ENCODE data around the gene PEX26. TPM values are rescaled to one million over a fixed set of nuclear protein-coding genes. Genes with fewer than 3 reads are reported as not detected.
A peak's percentile ranks its signal among the peaks of the same experiment; 100 is the strongest.

The PEX26 gene
- total RNA-seq, 1 donor from 2014 or later, result 50.1 TPM

DNA sequence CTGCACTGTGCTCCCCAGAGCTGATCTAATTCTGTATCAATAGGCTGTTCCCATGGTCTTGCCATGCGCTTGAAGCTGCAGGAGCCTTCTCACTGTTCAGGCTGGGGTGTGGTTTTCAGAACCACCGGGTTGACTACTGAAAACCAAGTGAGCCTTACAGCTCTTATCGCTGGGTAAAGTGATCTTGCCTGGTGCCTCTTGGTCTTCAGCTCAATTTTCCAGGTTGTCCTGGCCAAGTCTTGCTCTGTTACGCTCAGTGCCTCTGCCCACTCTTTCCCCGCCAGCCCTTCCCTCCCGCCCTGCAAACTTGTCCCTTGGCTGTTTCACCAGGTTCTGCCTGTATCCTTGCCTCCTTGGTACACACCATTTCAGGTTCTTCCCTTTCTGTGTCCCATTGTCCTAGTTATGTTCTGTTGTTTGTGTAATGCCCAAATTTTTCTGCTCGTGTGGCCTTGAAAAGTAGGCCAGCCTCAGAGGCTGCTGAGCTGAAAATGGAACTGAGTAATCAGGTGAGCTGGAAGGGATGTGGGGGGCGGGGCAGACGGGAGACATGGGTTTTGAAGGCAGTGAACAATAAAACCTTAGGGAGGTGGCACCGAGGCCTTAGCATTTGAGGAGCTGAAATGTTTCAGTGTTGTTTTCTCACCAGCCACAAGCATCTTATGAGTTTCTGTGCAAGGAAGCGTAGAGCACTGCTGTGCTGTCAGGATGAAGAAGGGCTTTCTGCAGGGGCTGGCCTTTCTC lies 11.2 kb downstream of the PEX26 start:
- DNase-seq (ENCODE audit: low spot score, unreplicated experiment), result no peak
- peaks cover 10% of the 10 kb centered on the region for H3K36me3 Mint-ChIP-seq (ENCODE audit: insufficient read depth)
- H3K27ac Mint-ChIP-seq, result no peak overlapping the region
- H3K9me3 Mint-ChIP-seq (ENCODE audit: low read depth), result no peaks in the 10 kb centered on the region
- H3K4me1 Mint-ChIP-seq (ENCODE audit: low read depth), result peaks cover 4% of the 10 kb centered on the region
- H3K4me3 Mint-ChIP-seq (ENCODE audit: low read depth), result no peak overlapping the region
- TF ChIP-seq, protein P1, sequence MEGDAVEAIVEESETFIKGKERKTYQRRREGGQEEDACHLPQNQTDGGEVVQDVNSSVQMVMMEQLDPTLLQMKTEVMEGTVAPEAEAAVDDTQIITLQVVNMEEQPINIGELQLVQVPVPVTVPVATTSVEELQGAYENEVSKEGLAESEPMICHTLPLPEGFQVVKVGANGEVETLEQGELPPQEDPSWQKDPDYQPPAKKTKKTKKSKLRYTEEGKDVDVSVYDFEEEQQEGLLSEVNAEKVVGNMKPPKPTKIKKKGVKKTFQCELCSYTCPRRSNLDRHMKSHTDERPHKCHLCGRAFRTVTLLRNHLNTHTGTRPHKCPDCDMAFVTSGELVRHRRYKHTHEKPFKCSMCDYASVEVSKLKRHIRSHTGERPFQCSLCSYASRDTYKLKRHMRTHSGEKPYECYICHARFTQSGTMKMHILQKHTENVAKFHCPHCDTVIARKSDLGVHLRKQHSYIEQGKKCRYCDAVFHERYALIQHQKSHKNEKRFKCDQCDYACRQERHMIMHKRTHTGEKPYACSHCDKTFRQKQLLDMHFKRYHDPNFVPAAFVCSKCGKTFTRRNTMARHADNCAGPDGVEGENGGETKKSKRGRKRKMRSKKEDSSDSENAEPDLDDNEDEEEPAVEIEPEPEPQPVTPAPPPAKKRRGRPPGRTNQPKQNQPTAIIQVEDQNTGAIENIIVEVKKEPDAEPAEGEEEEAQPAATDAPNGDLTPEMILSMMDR (IDR thresholded peaks at IDR 0.05; ENCODE audit: unreplicated experiment), result no peak
- no peaks in the 10 kb centered on the region for H3K27me3 Mint-ChIP-seq

DNA sequence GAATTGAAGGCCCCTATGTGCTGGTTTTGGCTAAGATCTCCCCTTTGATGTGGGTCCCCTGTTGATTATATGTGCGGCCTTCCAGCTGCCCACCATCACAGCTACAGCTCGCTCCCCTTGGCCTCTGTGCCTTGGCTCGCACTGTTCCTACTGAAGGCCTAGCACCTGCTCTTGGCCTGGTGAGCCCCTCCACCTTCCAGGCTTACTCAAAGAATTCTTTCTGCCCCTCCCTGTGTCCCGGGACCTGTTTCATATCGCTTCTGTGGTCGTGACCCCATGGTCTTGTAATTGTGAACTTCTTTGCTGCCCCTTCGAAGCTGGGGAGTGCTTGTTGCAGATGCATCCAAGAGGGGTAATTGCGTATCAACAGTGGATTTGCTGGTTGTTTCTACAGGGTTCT lies 12.5 kb downstream of the PEX26 start:
- TF ChIP-seq, protein P1 (IDR thresholded peaks at IDR 0.05; ENCODE audit: unreplicated experiment), result no peak
- peaks cover 4% of the 10 kb centered on the region for H3K4me1 Mint-ChIP-seq (ENCODE audit: low read depth)
- no peaks in the 10 kb centered on the region for H3K27me3 Mint-ChIP-seq
- H3K9me3 Mint-ChIP-seq (ENCODE audit: low read depth), result no peaks in the 10 kb centered on the region
- H3K36me3 Mint-ChIP-seq (ENCODE audit: insufficient read depth), result peaks cover 12% of the 10 kb centered on the region
- no peak overlapping the region for H3K4me3 Mint-ChIP-seq (ENCODE audit: low read depth)
- no peak overlapping the region for H3K27ac Mint-ChIP-seq
- no peak for DNase-seq (ENCODE audit: low spot score, unreplicated experiment)

DNA sequence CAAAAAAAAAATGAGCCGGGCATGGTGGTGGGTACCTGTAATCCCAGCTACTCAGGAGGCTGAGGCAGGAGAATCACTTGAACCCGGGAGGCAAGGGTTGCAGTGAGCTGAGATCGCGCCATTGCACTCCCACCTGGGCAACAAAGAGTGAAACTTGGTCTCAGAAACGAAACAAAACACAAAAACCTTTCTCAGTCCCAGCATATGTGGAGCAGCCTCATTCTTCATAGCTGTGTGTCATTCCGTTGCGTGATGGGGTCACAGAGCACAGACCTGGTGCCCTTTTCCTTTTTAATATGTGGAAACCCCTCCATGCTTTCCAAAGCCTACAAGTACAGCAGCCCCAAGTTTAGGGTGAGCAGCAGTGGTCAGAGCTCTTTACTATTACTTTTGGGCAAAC lies 13.7 kb downstream of the PEX26 start:
- peaks cover 10% of the 10 kb centered on the region for H3K36me3 Mint-ChIP-seq (ENCODE audit: insufficient read depth)

DNA sequence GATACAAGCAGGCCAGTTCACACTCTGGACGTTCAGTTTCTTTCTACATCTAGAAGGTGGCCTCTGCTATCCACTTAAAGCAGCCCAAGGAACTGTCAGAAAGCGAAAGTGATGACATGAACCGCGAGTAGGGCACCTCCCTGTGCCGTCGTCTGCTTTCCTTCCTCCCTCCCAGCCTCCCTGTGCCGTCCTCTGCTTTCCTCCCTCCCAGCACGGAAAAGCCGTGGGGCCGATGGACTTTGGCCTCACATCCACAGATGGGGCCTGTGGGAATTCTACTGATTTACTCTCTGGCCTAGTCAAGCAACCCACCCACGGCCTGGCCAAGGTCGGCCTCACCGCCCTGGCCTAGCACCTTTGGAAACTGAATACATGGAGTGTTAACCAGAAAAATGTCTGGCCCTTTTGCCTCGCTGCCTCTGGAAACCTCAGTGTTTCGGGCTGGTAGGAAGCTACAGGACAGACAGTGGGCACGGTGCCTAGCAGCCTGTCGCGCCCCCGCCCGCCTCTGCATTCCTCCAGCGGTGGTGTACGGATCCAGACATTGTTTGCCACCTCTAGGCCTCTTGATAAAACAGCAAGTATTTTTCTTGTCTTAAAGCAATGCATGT lies 14.2 kb downstream of the PEX26 start:
- no peak overlapping the region for H3K4me3 Mint-ChIP-seq (ENCODE audit: low read depth)
- TF ChIP-seq, protein P1 (IDR thresholded peaks at IDR 0.05; ENCODE audit: unreplicated experiment), result no peak
- DNase-seq (ENCODE audit: low spot score, unreplicated experiment), result no peak
- H3K27me3 Mint-ChIP-seq, result no peaks in the 10 kb centered on the region
- H3K9me3 Mint-ChIP-seq (ENCODE audit: low read depth), result no peaks in the 10 kb centered on the region
- peaks cover 4% of the 10 kb centered on the region for H3K4me1 Mint-ChIP-seq (ENCODE audit: low read depth)
- H3K27ac Mint-ChIP-seq, result peak overlapping the region; percentile 93
- H3K36me3 Mint-ChIP-seq (ENCODE audit: insufficient read depth), result peaks cover 13% of the 10 kb centered on the region

More for the DNA sequence above, 13.7 kb downstream of the PEX26 start:
- Mint-ChIP-seq H3K4me3 (ENCODE audit: low read depth) (no peak overlapping the region), H3K27me3 (no peaks in the 10 kb centered on the region), H3K27ac (no peak overlapping the region), H3K9me3 (ENCODE audit: low read depth) (no peaks in the 10 kb centered on the region), H3K4me1 (ENCODE audit: low read depth) (peaks cover 4% of the 10 kb centered on the region)
- TF ChIP-seq, protein P1 (IDR thresholded peaks at IDR 0.05; ENCODE audit: unreplicated experiment), result no peak
- DNase-seq (ENCODE audit: low spot score, unreplicated experiment), result no peak

DNA sequence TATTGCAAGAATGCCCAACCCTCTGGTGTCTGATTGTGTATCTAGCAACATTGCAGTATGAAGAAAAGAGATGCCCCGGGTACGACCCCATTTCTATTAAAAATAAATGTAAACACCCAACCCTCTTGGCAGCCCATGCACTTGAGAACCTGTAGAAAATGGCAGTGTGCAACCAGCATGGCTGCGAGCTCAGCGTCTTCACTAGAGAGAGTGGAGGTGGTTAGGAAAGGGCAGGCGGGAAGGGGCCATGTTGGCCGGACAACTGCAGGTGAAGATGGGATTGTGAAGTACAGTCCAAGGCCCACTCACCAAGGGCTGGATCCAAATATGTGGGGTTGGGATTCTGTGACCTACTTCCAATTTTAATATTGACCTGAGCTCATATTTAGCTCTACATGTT lies 15.9 kb downstream of the PEX26 start:
- H3K4me1 Mint-ChIP-seq (ENCODE audit: low read depth), result peaks cover 4% of the 10 kb centered on the region
- no peaks in the 10 kb centered on the region for H3K9me3 Mint-ChIP-seq (ENCODE audit: low read depth)
- no peak overlapping the region for H3K4me3 Mint-ChIP-seq (ENCODE audit: low read depth)
- DNase-seq (ENCODE audit: low spot score, unreplicated experiment), result no peak
- H3K36me3 Mint-ChIP-seq (ENCODE audit: insufficient read depth), result peaks cover 11% of the 10 kb centered on the region
- no peaks in the 10 kb centered on the region for H3K27me3 Mint-ChIP-seq
- TF ChIP-seq, protein P1 (IDR thresholded peaks at IDR 0.05; ENCODE audit: unreplicated experiment), result no peak
- H3K27ac Mint-ChIP-seq, result no peak overlapping the region
